NCI-H748 (cell line): ENCODE measurements around the gene SEC62.

Experiments
- DNase-seq: peaks from one replicate; lab custom pipeline; 2025; ENCODE audit not compliant: unreplicated experiment; lab: John Stamatoyannopoulos, UW

The SEC62 gene

GRCh38 chr3:169966951-169967915 lies 626 bp downstream of the SEC62 start:
- DNase-seq: peak; percentile 67

GRCh38 chr3:169968224-169968885 lies 1.7 kb downstream of the SEC62 start:
- DNase-seq: no peak

- DNase-seq: no peak
Observed at GRCh38 chr3:169969174-169970095, 2.8 kb downstream of the SEC62 start.

- no peak for DNase-seq
Observed at GRCh38 chr3:169970847-169971246, 4.2 kb downstream of the SEC62 start.

- DNase-seq: no peak
Observed at GRCh38 chr3:169971522-169971921, 4.9 kb downstream of the SEC62 start.

GRCh38 chr3:169980055-169980454 lies 13.4 kb downstream of the SEC62 start:
- no peak for DNase-seq

GRCh38 chr3:169984292-169984691 lies 17.7 kb downstream of the SEC62 start:
- DNase-seq: no peak

GRCh38 chr3:169990431-169990830 lies 23.8 kb downstream of the SEC62 start:
- no peak for DNase-seq

- no peak for DNase-seq
Observed at GRCh38 chr3:169992156-169992555, 25.5 kb downstream of the SEC62 start.

GRCh38 chr3:169992781-169993180 lies 26.2 kb downstream of the SEC62 start:
- no peak for DNase-seq

GRCh38 chr3:169993761-169994160 lies 27.2 kb downstream of the SEC62 start:
- no peak for DNase-seq

GRCh38 chr3:169996063-169996462 lies 29.5 kb downstream of the SEC62 start:
- no peak for DNase-seq

- DNase-seq: no peak
Observed at GRCh38 chr3:169998668-169999131, 32.1 kb downstream of the SEC62 start.

GRCh38 chr3:169999433-169999832 lies 32.8 kb downstream of the SEC62 start:
- no peak for DNase-seq

- no peak for DNase-seq
Observed at GRCh38 chr3:170000051-170000450, 33.4 kb downstream of the SEC62 start.

- DNase-seq: no peak
Observed at GRCh38 chr3:170002231-170002630, 35.6 kb downstream of the SEC62 start.

- no peak for DNase-seq
Observed at GRCh38 chr3:170002879-170003278, 36.3 kb downstream of the SEC62 start.

GRCh38 chr3:170003881-170004356 lies 37.3 kb downstream of the SEC62 start:
- no peak for DNase-seq

- no peak for DNase-seq
Observed at GRCh38 chr3:170007031-170007663, 40.5 kb downstream of the SEC62 start.

- DNase-seq: no peak
Observed at GRCh38 chr3:170010498-170010897, 43.9 kb downstream of the SEC62 start.
